IPS-18c (cell line): ENCODE data around the gene CARD19.
"Not testable (repeated sequence)": the region's sequence is repeated elsewhere in the genome, so short reads cannot be mapped to it uniquely, and the experiment has no call there.

Experiments
- H3K4me3 ChIP-seq: 2 replicates; pipeline ENCODE4 v1.7.0; 2013; ENCODE audit warnings: low read depth, mild to moderate bottlenecking, low read length, moderate library complexity; ENCODE audit not compliant: insufficient read depth
- H3K9me3 ChIP-seq: one replicate; pipeline ENCODE4 v1.6.1; 2013; ENCODE audit warnings: mild to moderate bottlenecking, low read length, moderate library complexity; ENCODE audit not compliant: control insufficient read depth, insufficient read depth

CARD19 gene

DNA sequence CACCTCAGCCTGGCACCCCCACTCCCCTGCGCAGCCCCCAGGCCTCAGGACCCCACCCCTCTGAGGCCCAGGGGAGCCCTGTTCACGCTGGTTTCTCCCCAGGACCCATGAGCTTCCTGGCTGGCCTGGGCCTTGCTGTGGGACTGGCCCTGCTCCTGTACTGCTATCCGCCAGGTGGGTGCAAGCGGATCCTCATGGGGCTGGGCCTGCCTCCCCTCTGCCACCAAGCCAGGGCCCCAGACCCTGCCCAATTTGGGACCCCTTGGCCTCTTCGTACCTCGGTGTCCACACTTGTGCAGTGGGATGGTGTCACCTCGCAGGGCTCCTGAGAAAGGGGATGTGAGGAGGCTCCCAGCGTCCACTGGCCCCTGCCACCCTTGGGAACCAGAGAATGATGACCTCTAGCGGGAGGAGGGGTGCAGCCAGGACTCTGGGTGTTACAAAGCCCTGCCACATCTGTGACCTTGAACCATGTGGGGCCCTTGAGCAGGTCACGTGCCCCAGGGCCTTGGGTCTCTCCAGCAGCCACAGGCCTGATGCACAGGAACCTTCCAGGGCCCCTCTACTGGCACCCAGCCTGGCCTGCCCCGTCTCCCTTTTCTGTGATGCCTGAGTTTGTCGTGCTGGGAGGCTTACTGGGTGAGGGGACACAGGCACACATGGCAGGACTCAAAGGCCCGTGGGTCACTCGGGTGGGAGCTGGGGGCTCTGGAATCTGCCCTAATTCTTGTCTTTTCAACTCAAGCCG, 16.3 kb downstream of the CARD19 start:
- Histone ChIP-seq H3K9me3 (no peaks in the 10 kb centered on the region), H3K4me3 (no peak overlapping the region)

DNA sequence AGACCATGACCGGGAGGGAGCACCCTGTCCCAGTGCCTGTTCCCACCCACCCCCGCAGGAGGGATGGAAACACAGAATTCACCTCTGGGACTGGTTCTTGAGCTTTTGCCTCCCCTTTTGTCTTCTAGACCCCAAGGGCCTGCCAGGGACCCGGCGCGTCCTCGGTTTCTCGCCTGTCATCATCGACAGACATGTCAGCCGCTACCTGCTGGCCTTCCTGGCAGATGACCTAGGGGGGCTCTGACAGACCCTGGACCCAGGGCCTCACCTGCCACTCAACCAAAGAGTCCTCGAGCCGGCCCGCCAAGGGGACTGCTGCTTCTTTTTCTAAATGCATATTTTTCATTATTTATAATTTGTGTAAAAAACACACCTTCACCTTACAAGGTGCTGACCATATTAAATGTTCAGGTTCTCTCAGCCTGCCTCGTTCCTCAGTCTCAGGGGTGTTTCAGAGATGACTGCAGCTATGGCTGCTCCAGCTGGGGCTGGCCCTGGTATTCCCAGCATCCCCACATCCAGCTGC, 16.9 kb downstream of the CARD19 start:
- no peaks in the 10 kb centered on the region for H3K9me3 ChIP-seq
- H3K4me3 ChIP-seq, result no peak overlapping the region

DNA sequence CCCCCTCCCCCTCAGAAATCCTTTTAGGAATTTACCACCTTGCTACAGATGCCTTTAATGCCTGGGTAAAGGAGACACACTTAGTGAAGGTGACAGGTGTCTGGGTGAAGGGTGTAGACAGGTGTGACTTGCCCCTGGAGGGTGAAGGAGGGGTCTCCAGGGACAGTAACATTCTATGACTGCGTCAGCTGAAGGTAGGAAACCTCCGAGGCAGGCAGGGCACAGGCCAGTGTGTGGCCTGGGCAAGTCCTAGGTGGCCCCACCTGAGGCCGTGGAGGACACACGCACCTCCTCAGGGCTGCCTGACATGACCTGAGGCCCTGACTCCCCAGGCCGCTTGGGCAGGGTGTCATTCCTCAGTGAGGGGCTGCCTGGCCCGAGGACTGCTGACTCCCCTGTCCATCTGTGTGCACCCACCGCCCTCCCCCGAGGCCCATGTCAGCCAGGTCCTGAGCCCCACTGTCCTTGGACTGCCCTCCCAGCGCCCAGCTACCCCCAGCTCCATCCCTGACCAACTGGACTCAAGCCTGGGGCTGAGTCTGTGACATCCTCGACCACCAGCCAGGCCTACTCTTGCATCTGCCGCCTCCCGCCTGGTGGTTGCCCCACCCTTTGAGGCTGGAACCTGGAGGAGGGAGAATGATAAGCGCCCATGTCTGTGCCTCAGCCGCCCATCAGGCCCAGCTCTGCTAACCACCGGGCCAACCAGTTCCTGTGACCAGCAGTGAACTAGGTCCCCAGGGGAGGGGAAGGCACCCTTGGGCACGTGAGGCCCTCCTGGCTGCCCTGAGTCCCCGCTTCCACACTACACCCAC, 18.4 kb downstream of the CARD19 start:
- Histone ChIP-seq H3K4me3 (no peak overlapping the region), H3K9me3 (no peaks in the 10 kb centered on the region)

DNA sequence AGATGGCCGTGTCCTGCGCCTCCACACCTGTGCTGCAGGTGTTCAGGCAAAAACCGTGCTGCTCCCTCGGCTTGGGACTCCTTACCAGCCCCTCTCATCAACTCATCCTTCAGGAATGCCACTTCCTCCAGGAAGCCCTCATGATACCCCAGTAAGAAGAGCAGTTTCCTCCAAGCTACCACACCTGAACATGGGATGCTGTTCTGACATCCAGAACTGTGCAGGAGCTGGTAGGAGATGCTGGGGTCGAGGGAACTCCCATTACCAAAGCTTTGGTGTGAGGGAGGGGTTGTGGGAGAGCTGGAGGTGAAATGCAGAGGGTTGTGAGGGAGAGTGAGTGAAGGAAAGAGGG, 18.9 kb downstream of the CARD19 start:
- no peaks in the 10 kb centered on the region for H3K9me3 ChIP-seq
- no peak overlapping the region for H3K4me3 ChIP-seq

DNA sequence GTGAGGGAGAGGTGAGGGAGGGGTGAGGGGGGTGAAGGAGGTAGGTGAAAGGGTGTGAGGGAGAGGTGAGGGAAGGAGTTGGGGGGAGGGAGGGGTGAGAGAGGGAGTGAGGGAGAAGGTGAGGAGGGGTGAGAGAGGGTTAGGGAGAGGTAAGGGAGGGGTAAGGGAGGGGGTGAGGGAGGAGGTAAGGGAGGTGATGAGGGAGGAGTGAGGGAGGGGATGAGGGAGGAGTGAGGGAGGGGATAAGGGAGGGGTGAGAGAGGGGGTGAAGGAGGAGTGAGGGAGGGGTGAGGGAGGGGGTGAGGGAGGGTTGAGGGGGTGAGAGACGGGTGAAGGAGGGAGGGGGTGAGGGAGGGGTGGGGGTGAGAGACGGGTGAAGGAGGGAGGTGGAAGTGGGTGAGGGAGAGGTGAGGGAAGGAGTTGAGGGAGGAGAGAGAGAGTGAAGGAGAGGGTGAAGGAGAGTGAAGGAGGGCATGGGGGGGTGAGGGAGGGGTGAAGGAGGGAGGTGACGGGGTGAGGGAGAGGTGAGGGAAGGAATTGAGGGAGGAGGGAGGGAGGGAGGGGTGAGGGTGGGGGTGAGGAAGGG, 19.6 kb downstream of the CARD19 start:
- Histone ChIP-seq H3K4me3 (no peak overlapping the region), H3K9me3 (no peaks in the 10 kb centered on the region)

DNA sequence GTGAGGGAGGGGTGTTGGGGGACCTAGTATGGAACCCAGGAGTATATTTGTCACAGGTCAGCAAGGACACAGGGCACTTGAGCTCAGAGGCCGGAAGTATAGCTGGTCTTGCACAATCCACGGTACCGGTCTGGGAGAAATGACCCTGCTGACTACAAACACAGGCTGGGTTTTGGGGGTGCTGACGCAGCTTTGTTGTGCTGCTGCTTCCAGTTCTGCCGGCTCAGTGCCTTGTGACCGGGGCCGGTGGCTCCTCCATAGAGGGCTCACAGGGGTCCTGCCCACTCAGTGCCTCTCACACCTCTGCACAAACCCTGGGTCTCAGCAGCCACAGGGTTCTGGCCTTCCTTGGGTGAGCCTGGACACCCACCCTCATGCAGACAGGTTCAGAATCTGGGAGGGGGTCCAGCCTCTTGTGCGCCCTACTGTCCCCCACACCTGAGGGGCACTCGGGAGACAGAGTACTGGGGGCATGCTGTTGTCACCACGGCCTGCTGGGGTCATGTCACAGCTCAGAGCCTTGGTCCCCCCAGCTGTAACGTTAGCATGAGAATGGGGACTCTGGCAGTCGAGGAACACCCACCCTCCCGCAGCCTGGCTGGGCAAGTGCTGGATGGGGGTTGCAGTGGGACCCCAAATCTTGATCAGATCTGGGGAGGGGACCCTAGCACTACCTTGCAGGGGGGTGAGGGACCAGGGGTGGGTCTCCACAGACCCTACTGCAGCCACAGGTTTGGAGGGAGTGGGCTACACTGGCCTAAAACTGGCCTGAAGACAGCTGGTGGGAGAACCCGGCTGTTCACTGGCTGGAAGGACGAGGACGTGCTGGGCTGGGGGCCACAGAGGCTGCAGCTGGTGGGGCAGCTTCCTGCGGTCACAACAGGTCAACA, 20.3 kb downstream of the CARD19 start:
- H3K4me3 ChIP-seq, result no peak overlapping the region
- H3K9me3 ChIP-seq, result no peaks in the 10 kb centered on the region

DNA sequence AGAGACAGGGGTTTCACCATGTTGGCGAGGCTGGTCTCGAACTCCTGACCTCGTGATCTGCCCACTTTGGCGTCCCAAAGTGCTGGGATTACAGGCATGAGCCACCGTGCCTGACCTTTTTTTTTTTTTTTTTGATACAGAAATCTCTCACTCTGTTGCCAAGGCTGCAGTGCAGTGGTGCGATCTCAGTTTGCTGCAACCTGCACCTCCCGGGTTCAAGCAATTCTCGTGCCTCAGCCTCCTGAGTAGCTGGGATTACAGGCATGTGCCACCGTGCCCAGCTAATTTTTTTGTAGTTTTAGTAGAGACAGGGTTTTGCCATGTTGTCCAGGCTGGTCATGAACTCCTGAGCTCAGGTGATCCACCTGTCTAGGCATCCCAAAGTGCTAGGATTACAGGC, 21.5 kb downstream of the CARD19 start:
- H3K4me3 ChIP-seq, H3K9me3 ChIP-seq: not testable (repeated sequence)

DNA sequence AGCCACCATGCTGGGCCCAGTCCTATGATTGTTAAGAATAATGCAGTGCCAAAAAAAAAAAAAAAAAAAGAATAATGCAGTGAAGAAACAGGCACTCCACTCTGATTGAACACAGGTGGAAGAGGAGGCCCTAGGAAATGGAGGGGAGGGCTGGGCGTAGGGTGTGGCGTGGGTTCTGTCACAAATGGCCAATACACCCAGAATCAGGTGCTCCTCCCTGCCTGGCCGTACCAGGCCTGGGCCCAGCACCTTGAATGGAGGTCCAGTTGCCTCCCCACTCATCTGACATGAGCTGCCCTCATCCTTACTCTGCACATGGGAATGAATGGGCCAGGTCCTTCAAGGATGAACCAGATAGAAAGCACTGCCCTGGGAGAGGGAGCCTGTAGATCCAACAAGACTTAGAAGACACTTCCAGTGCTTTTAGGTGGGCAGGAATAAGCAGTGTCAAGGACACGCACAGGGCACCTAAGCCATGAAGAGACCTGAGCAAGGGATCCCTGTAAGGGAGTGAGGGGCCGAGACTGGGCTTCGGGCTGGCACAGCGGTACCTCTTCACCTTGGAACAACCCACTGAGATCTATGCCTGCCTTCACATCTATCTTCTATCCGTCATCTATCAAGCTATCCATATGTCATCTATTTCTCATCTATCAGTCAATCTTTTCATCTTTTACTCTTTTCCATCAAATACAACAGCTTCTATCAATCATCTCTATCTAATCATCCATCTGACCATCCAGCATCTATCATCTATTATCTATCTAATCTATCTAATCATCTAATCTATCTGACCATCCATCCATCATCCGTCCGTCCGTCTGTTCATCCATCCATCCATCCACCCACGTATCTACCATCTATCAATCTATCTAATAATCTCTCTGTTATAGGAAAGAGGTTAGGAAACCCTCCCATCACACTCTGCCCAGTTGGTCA, 22.2 kb downstream of the CARD19 start:
- no peaks in the 10 kb centered on the region for H3K9me3 ChIP-seq

DNA sequence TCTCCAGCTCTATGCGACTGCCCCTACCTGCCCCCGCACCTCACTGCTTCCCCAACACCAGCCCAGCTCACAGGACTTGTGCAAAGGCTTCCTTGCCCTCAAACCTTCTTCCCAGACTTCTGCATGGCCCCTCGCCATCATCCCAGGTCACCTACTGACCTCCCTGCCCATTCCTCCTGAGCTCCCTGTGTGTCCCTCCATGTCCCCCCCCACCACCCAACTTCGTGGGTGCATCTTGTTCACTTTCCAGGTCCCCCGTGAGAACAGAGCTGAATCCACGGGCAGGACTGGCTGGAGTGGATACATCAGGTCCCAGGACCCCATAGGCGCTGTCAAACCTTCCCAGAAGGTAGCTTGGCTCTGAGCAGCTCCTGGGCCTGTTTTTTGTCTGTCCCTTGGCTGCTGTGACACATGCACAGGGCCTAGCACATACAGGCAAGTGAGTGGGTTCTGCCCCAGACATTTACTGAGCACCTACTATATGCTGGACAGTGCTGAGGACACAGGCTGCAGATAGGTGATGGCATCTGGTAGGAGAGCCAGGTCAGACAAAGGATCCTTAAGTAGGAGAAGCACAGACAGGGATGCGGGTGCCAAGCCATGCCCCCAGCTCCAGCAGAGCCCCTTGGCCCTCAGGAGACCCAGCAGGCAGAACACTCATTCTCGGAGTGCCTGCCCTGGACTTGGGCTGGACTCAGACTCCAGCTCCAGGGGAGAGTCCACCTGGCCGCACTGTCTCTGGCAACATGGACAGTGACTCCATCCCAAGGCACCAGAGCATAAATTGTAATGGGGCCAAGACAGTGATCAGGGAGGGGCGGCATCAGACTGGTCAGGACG, 23.1 kb downstream of the CARD19 start:
- H3K9me3 ChIP-seq, result no peaks in the 10 kb centered on the region
- no peak overlapping the region for H3K4me3 ChIP-seq

More for the DNA sequence above, 22.2 kb downstream of the CARD19 start:
- H3K4me3 ChIP-seq, result no peak overlapping the region

DNA sequence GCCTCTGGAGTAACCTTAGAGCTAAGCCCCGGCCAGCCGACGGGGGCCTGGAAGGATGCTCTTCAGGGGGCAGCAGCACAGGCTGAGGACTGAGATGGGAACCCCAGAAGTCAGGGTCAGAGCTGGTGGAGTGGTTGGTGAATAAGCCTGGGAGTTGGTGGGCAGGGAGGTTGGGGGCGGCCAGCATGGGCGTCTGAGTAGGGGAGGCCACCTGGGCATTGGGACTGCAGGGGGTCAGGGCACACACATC, 23.6 kb downstream of the CARD19 start:
- Histone ChIP-seq H3K9me3 (no peaks in the 10 kb centered on the region), H3K4me3 (no peak overlapping the region)

DNA sequence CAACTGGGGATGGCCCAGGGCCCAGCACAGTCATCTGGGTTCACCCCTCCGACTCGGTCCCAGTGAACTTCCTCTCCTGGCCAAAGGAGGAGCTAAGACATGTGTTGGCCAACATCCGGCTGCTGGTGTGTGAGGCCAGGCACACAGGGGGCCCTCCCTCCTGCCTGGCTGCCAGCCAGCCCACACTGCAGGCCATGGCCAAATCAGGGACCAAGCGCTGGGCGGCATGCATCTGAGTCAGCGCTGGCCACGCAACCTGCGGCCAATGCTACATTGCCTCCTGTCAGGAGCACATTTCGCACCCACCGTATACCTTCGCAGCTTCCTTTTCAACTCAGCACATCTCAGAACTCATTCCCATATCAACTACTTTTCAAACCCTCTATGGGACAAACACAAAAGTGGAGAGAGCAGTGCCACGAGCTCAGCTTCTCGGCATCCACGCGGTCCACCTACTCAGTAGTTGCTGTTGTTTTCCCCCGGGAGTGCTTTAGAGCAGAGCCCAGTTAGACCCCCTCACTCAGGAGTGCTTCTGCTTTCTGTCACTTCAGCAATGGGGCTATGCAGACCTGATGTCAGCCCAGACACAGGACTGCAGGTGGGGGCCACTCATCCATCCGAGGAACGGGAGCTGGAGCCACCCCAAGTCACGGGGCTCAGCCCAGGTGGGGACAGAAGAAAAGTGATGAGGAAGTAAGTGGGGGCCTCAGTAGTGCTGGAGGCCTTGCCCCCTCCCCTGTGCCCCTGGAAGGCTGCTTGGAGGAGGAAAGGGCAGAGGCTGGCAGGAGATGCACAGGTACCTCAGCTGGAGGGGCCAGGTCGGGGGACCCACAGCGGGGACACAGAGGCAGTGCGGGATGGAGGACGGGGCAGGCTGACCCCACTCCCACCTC, 24.2 kb downstream of the CARD19 start:
- no peaks in the 10 kb centered on the region for H3K9me3 ChIP-seq
- no peak overlapping the region for H3K4me3 ChIP-seq

DNA sequence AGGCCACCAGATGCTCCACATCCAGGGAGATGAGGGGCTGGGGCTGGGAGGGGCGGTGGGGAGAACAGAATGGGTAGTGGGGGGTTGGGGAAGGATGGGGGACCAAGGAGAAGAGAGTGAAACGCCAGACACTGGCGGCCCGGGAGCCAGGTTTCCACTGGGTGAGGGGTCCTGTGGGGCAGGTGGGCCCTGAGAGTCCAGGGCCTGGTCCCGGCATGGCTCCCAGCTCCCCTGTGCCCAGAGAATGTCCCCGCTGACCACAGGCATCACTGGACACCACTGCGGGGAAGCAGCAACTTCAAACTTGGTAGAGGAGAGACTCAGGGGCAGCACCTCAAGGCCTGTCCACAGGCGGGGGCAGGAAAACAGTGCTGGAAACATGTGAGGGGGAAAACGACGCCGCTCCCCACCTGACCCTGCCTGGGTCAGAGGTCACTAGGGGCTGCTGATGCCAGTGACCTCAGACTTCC, 24.9 kb downstream of the CARD19 start:
- Histone ChIP-seq H3K4me3 (no peak overlapping the region), H3K9me3 (no peaks in the 10 kb centered on the region)

DNA sequence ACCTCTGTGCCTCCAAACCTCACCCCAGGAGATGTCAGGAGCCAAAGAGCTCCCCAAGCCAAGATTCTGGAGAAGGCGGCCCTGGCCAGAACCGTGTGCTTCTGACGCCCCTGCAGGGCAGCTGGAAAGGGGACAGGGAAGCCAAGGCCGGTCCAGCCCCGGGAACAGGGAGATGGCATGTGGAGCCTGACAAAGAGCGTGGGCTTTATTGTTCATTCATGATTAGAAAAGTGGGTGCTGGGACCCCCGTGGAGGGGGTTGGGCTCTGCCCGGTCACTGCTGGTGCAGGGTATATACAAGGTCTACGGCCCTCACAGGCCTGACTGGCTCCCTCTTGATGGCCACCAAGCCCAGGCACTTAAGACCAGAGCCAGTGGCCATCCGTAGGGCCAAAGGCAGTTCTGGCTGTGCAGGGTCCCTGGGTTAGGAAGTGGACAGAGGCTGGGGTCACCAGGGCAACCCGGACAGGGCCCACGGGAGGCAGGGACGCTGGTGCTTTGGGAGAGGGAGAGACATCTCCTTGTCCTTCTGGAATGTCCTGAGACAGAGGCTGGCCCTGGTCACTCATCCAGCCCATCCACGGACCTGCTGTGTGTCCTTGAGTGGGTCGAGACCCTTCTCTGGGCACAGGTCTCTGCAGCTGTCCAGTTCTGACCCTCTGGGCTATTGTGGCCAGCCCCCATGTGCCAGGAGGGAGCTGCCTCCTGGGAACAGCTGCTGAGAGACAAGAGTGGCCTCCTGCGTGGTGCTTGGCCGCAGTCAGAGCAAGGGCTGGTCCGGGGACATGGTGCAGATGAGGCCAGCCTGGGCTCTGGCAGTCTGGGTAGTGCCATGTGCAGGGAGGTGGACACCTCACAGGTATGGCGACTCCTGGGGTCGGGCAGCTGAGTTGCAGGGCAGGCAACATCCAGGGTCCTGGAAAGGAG, 25.6 kb downstream of the CARD19 start:
- H3K4me3 ChIP-seq, result no peak overlapping the region
- H3K9me3 ChIP-seq, result no peaks in the 10 kb centered on the region

DNA sequence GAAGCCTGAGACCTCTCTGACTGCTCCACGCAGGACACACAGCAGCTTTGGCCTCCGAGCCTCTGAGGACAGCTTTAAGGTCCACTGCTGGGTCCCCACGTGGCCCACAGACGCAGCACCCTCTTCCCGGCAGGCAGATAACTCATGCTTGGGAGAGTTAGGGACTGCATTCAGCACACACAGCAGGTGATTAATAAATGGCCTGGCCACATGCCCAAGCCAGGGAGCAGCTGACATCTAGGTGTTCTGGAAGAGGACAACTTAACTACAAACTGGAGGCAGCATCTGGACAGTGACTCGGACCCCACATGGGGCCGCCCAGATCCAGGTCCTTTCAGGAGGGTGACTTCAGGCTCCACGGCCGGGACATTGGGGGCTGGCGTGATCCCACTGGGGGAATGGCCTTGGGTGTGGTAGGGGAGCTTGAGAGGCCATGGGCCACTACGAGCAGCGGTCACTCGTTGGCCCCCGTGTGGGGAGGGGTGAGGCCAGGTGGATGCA, 26.8 kb downstream of the CARD19 start:
- no peaks in the 10 kb centered on the region for H3K9me3 ChIP-seq
- no peak overlapping the region for H3K4me3 ChIP-seq
